GM12892 (cell line): ENCODE data around the gene ADPRH.

Experiments used
- DNase-seq: peaks from one replicate; pipeline ENCODE4 v3.0.0; 2011; ENCODE audit not compliant: insufficient read length
- FAIRE-seq: peaks from 2 replicates; lab custom pipeline; 2011; peaks lifted over from hg19 to GRCh38; lab: Jason Lieb, UNC
- POLR2A ChIP-seq: IDR thresholded peaks from 2 replicates; pipeline ENCODE4 v1.6.1; 2011; ENCODE audit warnings: low read depth, low read length, control low read depth
- POLR2AphosphoS5 ChIP-seq: IDR thresholded peaks from 2 replicates; pipeline ENCODE4 v1.6.1; 2011; ENCODE audit warnings: low read depth, low read length, control low read depth
- TAF1 ChIP-seq: IDR thresholded peaks from 2 replicates; pipeline ENCODE4 v1.6.1; 2011; ENCODE audit warnings: low read depth, mild to moderate bottlenecking, control low read depth, low read length, borderline replicate concordance

ADPRH gene

DNA sequence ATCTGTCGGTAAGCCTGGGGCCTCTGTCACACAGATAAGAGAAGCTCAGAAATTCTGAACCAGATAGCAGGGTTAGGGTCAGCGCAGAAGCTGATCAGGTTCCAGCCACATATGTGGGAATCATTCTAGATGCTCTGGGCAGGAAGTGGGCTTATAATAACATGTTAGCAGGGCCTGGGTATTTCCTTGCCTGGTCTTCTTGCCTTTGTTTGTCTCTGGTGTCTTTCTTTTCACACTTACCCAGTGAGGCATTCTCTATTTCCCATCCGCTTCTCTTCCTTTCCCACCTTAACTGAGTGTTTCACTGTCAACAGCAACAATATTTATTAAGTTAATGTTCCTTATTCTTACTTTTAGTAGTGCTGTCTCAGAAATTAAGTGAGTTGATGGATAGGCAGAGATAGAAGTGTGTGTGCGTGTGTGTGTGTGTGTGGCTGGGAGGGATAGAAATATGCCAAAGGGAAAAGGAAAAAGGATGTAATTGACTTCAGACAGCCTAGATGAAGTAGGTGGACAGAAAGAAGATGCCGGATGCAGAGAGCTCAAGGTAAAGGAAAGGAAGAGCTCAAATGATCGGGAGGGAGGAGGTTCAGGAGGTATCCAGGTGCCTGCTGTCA lies 20.4 kb downstream of the ADPRH start:
- FAIRE-seq (peak; percentile 62), DNase-seq (no peak)
- TF ChIP-seq POLR2AphosphoS5 (no peak), TAF1 (no peak), POLR2A (no peak)

DNA sequence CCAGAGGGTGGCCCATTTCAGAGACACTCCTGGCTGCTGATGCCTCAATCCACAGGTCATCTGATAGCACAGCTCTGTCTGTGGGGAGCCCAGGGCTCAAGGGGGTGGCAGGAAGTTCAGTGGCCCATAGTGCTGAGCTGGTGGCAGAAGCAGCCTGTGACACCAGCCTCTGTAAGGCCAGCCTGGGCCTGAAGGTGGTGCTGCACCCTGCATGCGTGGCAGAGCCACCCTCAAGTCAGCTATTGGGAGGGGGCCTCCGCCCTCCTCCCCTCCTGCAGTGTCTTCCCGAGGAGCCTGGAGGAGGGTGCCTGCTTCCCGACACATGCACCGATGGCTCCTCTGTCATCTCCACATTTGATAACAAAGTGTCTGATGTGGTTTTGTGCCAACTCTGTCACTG lies 21.4 kb downstream of the ADPRH start:
- DNase-seq (peak; percentile 42), FAIRE-seq (peak; percentile 88)
- TF ChIP-seq POLR2AphosphoS5 (peak; percentile 65), POLR2A (peak; percentile 30; the same call in 1 of the 2 replicates), TAF1 (no peak)

DNA sequence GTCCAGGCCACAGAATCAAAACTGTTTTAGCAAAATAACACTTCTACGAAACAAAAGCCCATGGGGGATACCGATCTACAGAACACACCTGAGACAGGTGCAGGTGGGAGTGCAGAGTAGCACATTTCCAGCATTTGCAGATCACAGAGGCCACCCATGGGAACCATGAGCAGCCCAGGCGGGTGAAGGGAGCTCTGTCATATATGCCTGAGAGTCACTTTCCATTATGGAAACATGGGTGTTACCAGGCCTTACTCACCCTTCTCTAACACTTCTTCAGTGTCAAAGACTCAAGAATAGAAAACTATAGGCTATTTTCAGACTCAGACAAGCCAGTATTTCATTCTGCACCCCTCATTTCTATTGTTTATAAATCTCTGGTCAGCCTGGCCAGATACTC lies 21.9 kb downstream of the ADPRH start:
- DNase-seq (no peak), FAIRE-seq (no peak)
- TF ChIP-seq POLR2A (no peak), TAF1 (no peak)

DNA sequence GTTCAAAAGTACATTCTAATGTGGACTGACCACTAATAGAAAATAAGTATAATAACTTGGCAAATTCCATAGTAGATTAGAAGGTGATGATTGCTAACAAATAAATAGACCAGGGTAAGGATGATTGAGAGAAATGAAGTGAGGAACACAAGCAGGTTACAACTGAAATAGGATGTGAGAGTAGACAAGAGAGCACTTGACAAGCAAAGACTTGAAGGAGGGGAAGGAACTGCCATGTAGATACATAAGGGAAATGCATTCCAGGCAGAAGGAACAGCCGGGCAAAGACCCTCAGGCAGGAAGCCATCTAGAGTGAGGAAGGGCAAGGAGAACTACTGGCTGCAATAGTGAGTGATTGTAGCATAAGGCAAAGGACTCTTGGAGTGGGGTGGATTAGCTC lies 23.4 kb downstream of the ADPRH start:
- FAIRE-seq (peak; percentile 88), DNase-seq (no peak)
- TF ChIP-seq POLR2A (no peak), POLR2AphosphoS5 (no peak), TAF1 (no peak)

DNA sequence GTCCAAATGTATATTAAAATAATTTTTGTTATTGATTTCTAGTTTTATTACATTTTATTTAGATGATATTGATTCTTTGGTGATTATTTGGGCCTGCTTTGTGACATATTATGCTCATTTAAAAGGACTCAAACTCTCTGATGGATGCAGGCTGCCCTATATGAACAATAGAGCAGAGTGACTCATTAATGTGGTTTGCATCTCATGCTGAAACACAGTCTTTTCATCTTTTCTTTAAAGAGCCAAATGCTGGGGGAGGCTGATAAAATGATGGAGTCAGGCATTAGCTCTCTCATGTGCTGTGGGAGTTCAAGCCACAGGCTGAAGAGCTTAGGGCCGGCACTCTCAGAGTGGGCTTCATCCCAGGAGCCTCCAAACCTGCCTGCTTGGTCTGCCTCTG lies 25.6 kb downstream of the ADPRH start:
- FAIRE-seq (no peak), DNase-seq (no peak)
- TF ChIP-seq POLR2A (no peak), TAF1 (no peak), POLR2AphosphoS5 (no peak)

DNA sequence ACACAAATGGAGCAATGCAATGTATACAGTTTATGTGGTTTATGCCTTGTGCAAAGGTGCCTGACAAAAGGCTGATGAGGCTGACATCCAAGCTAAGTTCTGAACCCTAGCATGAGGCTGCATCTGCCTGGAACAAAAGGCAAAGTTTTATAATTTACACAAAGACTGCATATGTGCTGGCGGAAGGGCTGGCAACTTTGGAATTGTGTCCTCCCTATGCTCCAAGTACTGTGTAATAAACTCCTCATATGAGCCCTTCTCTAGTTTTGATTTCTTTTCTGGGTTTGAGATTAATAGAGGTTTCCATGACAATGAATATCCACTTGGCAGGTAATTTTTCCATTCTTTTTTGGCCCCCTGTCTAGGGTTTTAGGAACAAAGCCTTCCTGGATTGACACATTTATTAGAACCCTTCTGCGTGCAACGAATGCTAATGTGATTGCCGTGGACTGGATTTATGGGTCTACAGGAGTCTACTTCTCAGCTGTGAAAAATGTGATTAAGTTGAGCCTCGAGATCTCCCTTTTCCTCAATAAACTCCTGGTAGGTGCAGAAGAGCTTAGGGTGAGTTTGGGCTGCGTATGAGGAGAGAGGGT lies 29.2 kb downstream of the ADPRH start:
- FAIRE-seq: no peak

DNA sequence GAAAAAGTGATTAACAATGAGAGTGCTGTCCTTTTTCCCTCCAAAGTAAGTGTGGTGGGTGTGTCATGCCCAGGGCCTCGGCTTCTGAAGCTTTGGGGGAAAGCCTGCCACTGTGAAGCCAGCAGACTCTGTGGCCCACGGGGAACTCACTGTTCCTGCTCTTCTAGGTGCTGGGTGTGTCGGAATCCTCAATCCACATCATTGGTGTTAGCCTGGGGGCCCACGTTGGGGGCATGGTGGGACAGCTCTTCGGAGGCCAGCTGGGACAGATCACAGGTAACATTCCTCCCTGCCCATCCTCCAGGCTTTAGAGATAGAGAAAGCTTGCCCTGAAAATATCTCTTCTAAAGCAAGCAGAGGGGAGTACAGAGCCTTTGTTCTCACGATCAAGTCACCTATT lies 30.0 kb downstream of the ADPRH start:
- no peak for FAIRE-seq
- TF ChIP-seq POLR2AphosphoS5 (no peak), POLR2A (no peak), TAF1 (no peak)
- DNase-seq: no peak

More for the DNA sequence above, 29.2 kb downstream of the ADPRH start:
- TF ChIP-seq TAF1: no peak
- no peak for TF ChIP-seq POLR2AphosphoS5
- TF ChIP-seq POLR2A: no peak
- no peak for DNase-seq

DNA sequence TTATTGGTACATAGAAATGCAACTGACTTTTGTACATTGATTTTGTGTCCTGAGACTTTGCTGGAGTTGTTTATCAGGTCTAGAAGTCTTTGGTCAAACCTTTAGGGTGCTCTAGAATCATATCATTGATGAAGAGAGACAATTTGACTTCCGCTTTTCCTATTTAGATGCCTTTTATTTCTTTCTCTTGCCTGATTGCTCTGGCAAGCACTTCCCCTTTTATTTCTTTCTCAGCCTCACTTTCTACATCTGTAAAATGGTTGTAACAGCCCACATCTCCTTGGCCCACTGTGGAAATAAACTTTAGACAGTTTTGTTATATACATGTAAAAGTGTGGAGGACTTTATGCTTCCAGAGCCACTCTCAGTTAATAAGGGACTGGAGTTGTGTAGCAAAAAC lies 32.4 kb downstream of the ADPRH start:
- TF ChIP-seq POLR2A: no peak
- no peak for TF ChIP-seq TAF1
- TF ChIP-seq POLR2AphosphoS5: no peak
- FAIRE-seq (peak; percentile 21), DNase-seq (no peak)

DNA sequence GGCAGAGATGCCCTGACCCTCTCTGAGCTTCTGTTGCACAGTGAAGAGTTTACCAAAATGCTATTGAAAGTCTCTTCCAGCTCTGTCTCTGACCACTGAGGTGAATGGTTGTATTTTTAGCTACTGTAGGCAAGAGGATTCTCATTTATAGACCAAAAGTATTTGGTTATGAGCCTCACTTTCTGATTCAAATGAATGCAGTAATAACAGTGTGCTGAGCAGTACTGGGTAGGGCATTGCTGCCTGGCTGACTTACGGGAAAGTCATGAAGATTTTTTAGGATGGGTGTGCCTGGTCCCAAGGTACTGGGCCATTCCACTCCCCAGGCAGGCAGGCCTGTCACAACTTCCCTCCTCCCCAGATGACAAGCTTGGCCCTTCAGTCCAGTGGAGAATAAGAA lies 33.9 kb downstream of the ADPRH start:
- no peak for FAIRE-seq
- no peak for TF ChIP-seq POLR2AphosphoS5
- no peak for TF ChIP-seq POLR2A
- TF ChIP-seq TAF1: no peak
- DNase-seq: no peak

DNA sequence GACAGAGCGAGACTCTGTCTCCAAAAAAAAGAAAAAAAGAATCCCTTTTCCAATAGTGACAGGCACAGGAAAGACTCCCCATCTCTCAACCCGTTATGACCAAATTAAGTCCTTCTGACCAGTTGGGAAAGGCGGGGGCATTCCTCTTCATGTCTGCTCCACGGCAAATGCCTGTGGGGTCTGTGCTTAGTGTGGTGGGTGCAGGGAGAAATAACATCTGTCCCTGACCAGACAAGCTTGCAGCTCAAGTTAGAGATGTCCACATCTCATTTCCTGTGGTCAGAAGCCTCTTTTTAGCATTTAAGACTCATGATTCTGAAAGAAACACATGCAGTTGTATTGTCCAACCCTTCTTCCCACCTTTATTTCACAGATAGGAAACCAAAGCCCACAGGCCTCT lies 34.6 kb downstream of the ADPRH start:
- FAIRE-seq (no peak), DNase-seq (no peak)
- TF ChIP-seq TAF1 (no peak), POLR2AphosphoS5 (no peak), POLR2A (no peak)

DNA sequence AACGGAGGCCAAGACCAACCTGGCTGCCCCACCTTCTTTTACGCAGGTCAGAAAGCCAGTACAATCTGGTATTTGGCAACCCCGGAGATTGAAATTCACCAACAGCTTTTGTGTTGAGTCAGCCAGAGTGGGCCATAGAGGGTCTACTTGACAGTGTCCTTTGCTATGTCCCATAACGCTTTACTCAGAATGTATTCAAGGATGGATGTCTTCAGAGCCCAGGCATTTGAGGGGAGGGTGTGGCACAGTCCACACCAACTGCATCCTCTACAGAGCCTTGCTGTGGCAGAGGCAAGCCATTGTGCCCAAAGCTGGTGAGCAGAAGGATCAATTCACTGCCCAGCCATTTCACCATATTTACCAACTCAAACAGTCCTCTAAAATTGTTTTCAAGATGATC lies 36.8 kb downstream of the ADPRH start:
- no peak for TF ChIP-seq POLR2AphosphoS5
- TF ChIP-seq POLR2A: no peak
- TF ChIP-seq TAF1: no peak
- FAIRE-seq (no peak), DNase-seq (no peak)

DNA sequence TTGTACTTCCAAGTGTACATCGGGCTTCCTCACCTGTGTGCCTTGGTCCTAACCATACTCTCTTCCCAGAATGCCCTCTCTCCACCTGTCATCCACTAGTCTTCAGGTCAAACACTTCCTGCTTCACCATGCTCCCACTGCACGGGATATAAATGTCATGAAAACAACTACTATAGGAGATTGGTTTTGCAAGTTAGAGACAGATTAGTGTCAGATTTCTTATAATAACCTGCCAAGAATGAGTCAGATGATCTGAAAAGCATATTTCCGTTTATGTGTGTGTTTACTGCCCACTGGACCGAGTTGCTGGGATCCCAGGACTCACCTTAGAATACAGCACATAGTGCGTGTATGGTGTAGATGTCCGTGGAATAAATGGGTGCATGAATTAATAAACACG lies 39.8 kb downstream of the ADPRH start:
- TF ChIP-seq TAF1 (no peak), POLR2A (no peak), POLR2AphosphoS5 (no peak)
- DNase-seq (no peak), FAIRE-seq (peak; percentile 78)

DNA sequence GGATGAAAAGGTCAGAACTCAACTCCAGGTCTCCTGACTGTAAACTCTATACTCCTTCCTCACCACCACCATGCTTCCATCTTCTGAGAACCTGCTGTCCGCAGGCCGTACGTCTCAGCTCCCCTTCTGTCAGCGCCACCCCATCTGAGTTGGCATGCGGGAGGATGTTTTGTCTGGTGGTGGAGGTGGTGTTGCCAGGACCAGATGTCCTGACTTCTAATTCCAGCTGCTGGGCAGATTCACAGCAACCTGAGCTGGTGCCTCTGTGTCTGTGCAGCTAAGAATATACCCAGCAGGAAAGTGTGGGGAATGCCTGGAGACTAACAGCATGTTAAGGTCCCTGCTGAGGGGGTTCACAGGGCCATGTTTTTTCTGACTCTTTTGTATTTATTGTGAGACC lies 41.6 kb downstream of the ADPRH start:
- DNase-seq: no peak
- no peak for FAIRE-seq

More for the DNA sequence above, 41.6 kb downstream of the ADPRH start:
- TF ChIP-seq POLR2AphosphoS5 (no peak), TAF1 (no peak), POLR2A (no peak)
